Measurements from ENCODE around the gene ELAVL3.
"Not testable (repeated sequence)": the region's sequence is repeated elsewhere in the genome, so short reads cannot be mapped to it uniquely, and the experiment has no call there.

Gene ELAVL3

GRCh38 chr19:11473725-11474124 is 7.1 kb downstream of the ELAVL3 start:
- H3K36me3 ChIP-seq, result no peaks in the 10 kb centered on the region
- peaks cover 63% of the 10 kb centered on the region for H3K27me3 ChIP-seq
- H3K4me3 ChIP-seq (ENCODE audit: low read depth in 1 of 2, low read length in 1 of 2), result no peak overlapping the region
- no peaks in the 10 kb centered on the region for H3K4me1 ChIP-seq (ENCODE audit: control insufficient read depth in 1 of 2, insufficient read depth in 1 of 2, low read depth in 1 of 2, low read length in 1 of 2)
- H3K27ac ChIP-seq, result no peak overlapping the region
- no peaks in the 10 kb centered on the region for H3K9me3 ChIP-seq
- no peak for TF ChIP-seq CTCF (IDR thresholded peaks at IDR 0.05)

- H3K27me3 ChIP-seq, result peaks cover 15% of the 10 kb centered on the region
- H3K27ac ChIP-seq; H3K4me1 ChIP-seq (ENCODE audit: control insufficient read depth in 1 of 2, insufficient read depth in 1 of 2, low read depth in 1 of 2, low read length in 1 of 2); H3K4me3 ChIP-seq (ENCODE audit: low read depth in 1 of 2, low read length in 1 of 2); H3K36me3 ChIP-seq; H3K9me3 ChIP-seq: not testable (repeated sequence)
Observed at GRCh38 chr19:11468266-11468845, 12.5 kb downstream of the ELAVL3 start.

- Histone ChIP-seq H3K27ac (no peak overlapping the region), H3K4me3 (ENCODE audit: low read depth in 1 of 2, low read length in 1 of 2) (no peak overlapping the region), H3K4me1 (ENCODE audit: control insufficient read depth in 1 of 2, insufficient read depth in 1 of 2, low read depth in 1 of 2, low read length in 1 of 2) (no peaks in the 10 kb centered on the region), H3K9me3 (no peaks in the 10 kb centered on the region), H3K36me3 (no peaks in the 10 kb centered on the region), H3K27me3 (peaks cover 5% of the 10 kb centered on the region)
- no peak for TF ChIP-seq CTCF (IDR thresholded peaks at IDR 0.05)
Observed at GRCh38 chr19:11465600-11465999, 15.2 kb downstream of the ELAVL3 start.

- Histone ChIP-seq H3K36me3 (no peaks in the 10 kb centered on the region), H3K27ac (no peak overlapping the region), H3K9me3 (no peaks in the 10 kb centered on the region), H3K4me1 (ENCODE audit: control insufficient read depth in 1 of 2, insufficient read depth in 1 of 2, low read depth in 1 of 2, low read length in 1 of 2) (no peaks in the 10 kb centered on the region), H3K4me3 (ENCODE audit: low read depth in 1 of 2, low read length in 1 of 2) (no peak overlapping the region), H3K27me3 (peaks cover 9% of the 10 kb centered on the region)
- TF ChIP-seq CTCF (IDR thresholded peaks at IDR 0.05), result no peak
Observed at GRCh38 chr19:11464333-11465265, 16.2 kb downstream of the ELAVL3 start.

- H3K9me3 ChIP-seq, result no peaks in the 10 kb centered on the region
- no peak overlapping the region for H3K4me3 ChIP-seq (ENCODE audit: low read depth in 1 of 2, low read length in 1 of 2)
- no peak overlapping the region for H3K27ac ChIP-seq
- H3K27me3 ChIP-seq, result peaks cover 12% of the 10 kb centered on the region
- no peaks in the 10 kb centered on the region for H3K4me1 ChIP-seq (ENCODE audit: control insufficient read depth in 1 of 2, insufficient read depth in 1 of 2, low read depth in 1 of 2, low read length in 1 of 2)
- TF ChIP-seq CTCF (IDR thresholded peaks at IDR 0.05), result no peak
- no peaks in the 10 kb centered on the region for H3K36me3 ChIP-seq
Observed at GRCh38 chr19:11463391-11463790, 17.5 kb downstream of the ELAVL3 start.

- H3K4me1 ChIP-seq (ENCODE audit: control insufficient read depth in 1 of 2, insufficient read depth in 1 of 2, low read depth in 1 of 2, low read length in 1 of 2), result no peaks in the 10 kb centered on the region
- no peak overlapping the region for H3K27ac ChIP-seq
- no peaks in the 10 kb centered on the region for H3K36me3 ChIP-seq
- H3K27me3 ChIP-seq, result peaks cover 24% of the 10 kb centered on the region
- no peak for TF ChIP-seq CTCF (IDR thresholded peaks at IDR 0.05)
- H3K4me3 ChIP-seq (ENCODE audit: low read depth in 1 of 2, low read length in 1 of 2), result no peak overlapping the region
- no peaks in the 10 kb centered on the region for H3K9me3 ChIP-seq
Observed at GRCh38 chr19:11461453-11461852, 19.4 kb downstream of the ELAVL3 start.

Measured in neutrophil (primary cell).